ENCODE data around the gene HOXA9. TPM values are rescaled to one million over a fixed set of nuclear protein-coding genes. Genes with fewer than 3 reads are reported as not detected.

The HOXA9 gene
- total RNA-seq, 2 experiments from 2014 or later: not detected

GRCh38 chr7:27150568-27151340, 14.6 kb downstream of the HOXA9 start:
- Histone ChIP-seq H3K4me1 (ENCODE audit: insufficient read depth, low read length, poor library complexity, severe bottlenecking) (peaks cover 48% of the 10 kb centered on the region), H4K20me1 (ENCODE audit: insufficient read depth, low read length) (no peaks in the 10 kb centered on the region), H2AFZ (ENCODE audit: low read length) (peak overlapping the region; percentile 95), H3K9me3 (ENCODE audit: low read length) (no peaks in the 10 kb centered on the region), H3K79me2 (ENCODE audit: insufficient read depth, low read depth, low read length) (peaks cover 8% of the 10 kb centered on the region; the same call in 1 of the 2 replicates), H3K4me3 (ENCODE audit: low read depth, low read length, poor library complexity, severe bottlenecking) (peak overlapping the region; percentile 75), H3K36me3 (ENCODE audit: insufficient read depth, low read length) (no peaks in the 10 kb centered on the region), H3K9me2 (ENCODE audit: insufficient read depth, low read length) (no peaks in the 10 kb centered on the region), H3K4me2 (ENCODE audit: low read length) (peak overlapping the region; percentile 94), H3K27ac (ENCODE audit: low read depth, low read length, poor library complexity, severe bottlenecking) (no peak overlapping the region)
- peak; percentile 86 for DNase-seq (ENCODE audit: low spot score)
- intact Hi-C loops (cut with micrococcal nuclease; ENCODE audit: unreplicated experiment): loop anchor here (2.0 to 10.0 kb wide), 3 partner anchors 54 to 1256 kb away; no protein-coding TSS in a partner anchor
- POLR2A ChIA-PET: interaction anchor here (0.7 to 2.2 kb wide), 8 partner anchors 9 to 463 kb away, joined by 3 to 5 read pairs (median 4); partner anchors contain the start of genes HOXA1 and HOXA4
- BruUV-seq (replicated peaks): no TSS peak
- TF ChIP-seq EZH2phosphoT487 (IDR thresholded peaks at IDR 0.05; ENCODE audit: borderline replicate concordance, low read depth, low read length): no peak
- peak; percentile 84 for TF ChIP-seq CTCF (conservative IDR thresholded peaks at IDR 0.05; ENCODE audit: low read length)
- CTCF ChIA-PET (ENCODE audit: unreplicated experiment): interaction anchor here (1.4 kb wide), 1 partner anchor 20 kb away, joined by 5 read pairs; the partner anchor contains the start of gene HOXA4

- no TSS peak for BruUV-seq (replicated peaks)
- POLR2A ChIA-PET: interaction anchor here (0.7 to 2.2 kb wide), 8 partner anchors 13 to 462 kb away, joined by 3 to 5 read pairs (median 4); partner anchors contain the start of genes HOXA1 and HOXA4
Measured at GRCh38 chr7:27149842-27150567, 15.3 kb downstream of the HOXA9 start.

More at GRCh38 chr7:27149842-27150567, 15.3 kb downstream of the HOXA9 start:
- H3K4me2 ChIP-seq (ENCODE audit: low read length): peak overlapping the region; percentile 94
- intact Hi-C loops (cut with micrococcal nuclease; ENCODE audit: unreplicated experiment): loop anchor here (2.0 to 10.0 kb wide), 3 partner anchors 53 to 1255 kb away; no protein-coding TSS in a partner anchor
- H2AFZ ChIP-seq (ENCODE audit: low read length): peak overlapping the region; percentile 95
- no peaks in the 10 kb centered on the region for H3K9me3 ChIP-seq (ENCODE audit: low read length)
- no peaks in the 10 kb centered on the region for H3K9me2 ChIP-seq (ENCODE audit: insufficient read depth, low read length)
- peaks cover 40% of the 10 kb centered on the region for H3K4me1 ChIP-seq (ENCODE audit: insufficient read depth, low read length, poor library complexity, severe bottlenecking)
- no peaks in the 10 kb centered on the region for H4K20me1 ChIP-seq (ENCODE audit: insufficient read depth, low read length)
- CTCF ChIA-PET (ENCODE audit: unreplicated experiment): interaction anchor here (1.4 kb wide), 1 partner anchor 19 kb away, joined by 5 read pairs; the partner anchor contains the start of gene HOXA4
- H3K4me3 ChIP-seq (ENCODE audit: low read depth, low read length, poor library complexity, severe bottlenecking): peak overlapping the region; percentile 75
- peak; percentile 24 for DNase-seq (ENCODE audit: low spot score)
- H3K36me3 ChIP-seq (ENCODE audit: insufficient read depth, low read length): no peaks in the 10 kb centered on the region
- TF ChIP-seq CTCF (conservative IDR thresholded peaks at IDR 0.05; ENCODE audit: low read length) (no peak), EZH2phosphoT487 (IDR thresholded peaks at IDR 0.05; ENCODE audit: borderline replicate concordance, low read depth, low read length) (no peak)
- H3K27ac ChIP-seq (ENCODE audit: low read depth, low read length, poor library complexity, severe bottlenecking): no peak overlapping the region
- H3K79me2 ChIP-seq (ENCODE audit: insufficient read depth, low read depth, low read length): peaks cover 8% of the 10 kb centered on the region; the same call in 1 of the 2 replicates

All from OCI-LY7 (cell line).